HG03558 (cell line): ENCODE data around the gene SHOX.

Experiments used
- ATAC-seq: cut with Tn5 transposase; IDR thresholded peaks from one replicate; pipeline ENCODE4 v1.9.1; 2021; ENCODE audit warnings: moderate number of reproducible peaks; ENCODE audit not compliant: unreplicated experiment; ENCODE audit errors: extremely low read depth

SHOX gene

GRCh38 chrX:662126-662525, 31.5 kb downstream of the SHOX start:
- no peak for ATAC-seq

GRCh38 chrX:663841-664240, 33.2 kb downstream of the SHOX start:
- ATAC-seq = no peak

GRCh38 chrX:666762-667720, 36.5 kb downstream of the SHOX start:
- no peak for ATAC-seq

- no peak for ATAC-seq
Measured at GRCh38 chrX:670645-671044, 40.1 kb downstream of the SHOX start.

GRCh38 chrX:672931-673330, 42.3 kb downstream of the SHOX start:
- ATAC-seq = no peak

GRCh38 chrX:675279-675954, 44.8 kb downstream of the SHOX start:
- ATAC-seq = no peak

- no peak for ATAC-seq
Measured at GRCh38 chrX:675955-676295, 45.3 kb downstream of the SHOX start.

- no peak for ATAC-seq
Measured at GRCh38 chrX:677376-677775, 46.8 kb downstream of the SHOX start.

- ATAC-seq = no peak
Measured at GRCh38 chrX:679291-679979, 48.8 kb downstream of the SHOX start.

GRCh38 chrX:680062-680461, 49.5 kb downstream of the SHOX start:
- no peak for ATAC-seq

GRCh38 chrX:681989-682388, 51.4 kb downstream of the SHOX start:
- ATAC-seq = no peak

- ATAC-seq = no peak
Measured at GRCh38 chrX:682892-683291, 52.3 kb downstream of the SHOX start.

- ATAC-seq = no peak
Measured at GRCh38 chrX:683576-683975, 53.0 kb downstream of the SHOX start.

GRCh38 chrX:685120-686032, 54.8 kb downstream of the SHOX start:
- no peak for ATAC-seq

GRCh38 chrX:689983-690382, 59.4 kb downstream of the SHOX start:
- ATAC-seq = no peak

- no peak for ATAC-seq
Measured at GRCh38 chrX:694800-695199, 64.2 kb downstream of the SHOX start.

GRCh38 chrX:698206-698605, 67.6 kb downstream of the SHOX start:
- no peak for ATAC-seq

- ATAC-seq = no peak
Measured at GRCh38 chrX:700936-701335, 70.3 kb downstream of the SHOX start.

GRCh38 chrX:701673-702072, 71.1 kb downstream of the SHOX start:
- ATAC-seq = no peak

- ATAC-seq = no peak
Measured at GRCh38 chrX:703466-703865, 72.9 kb downstream of the SHOX start.
